Measurements from ENCODE around the gene LRFN2.

Gene LRFN2

GRCh38 chr6:40371621-40372020 lies 215.5 kb downstream of the LRFN2 start:
- H3K27ac ChIP-seq: no peak overlapping the region
- TF ChIP-seq, protein P1, sequence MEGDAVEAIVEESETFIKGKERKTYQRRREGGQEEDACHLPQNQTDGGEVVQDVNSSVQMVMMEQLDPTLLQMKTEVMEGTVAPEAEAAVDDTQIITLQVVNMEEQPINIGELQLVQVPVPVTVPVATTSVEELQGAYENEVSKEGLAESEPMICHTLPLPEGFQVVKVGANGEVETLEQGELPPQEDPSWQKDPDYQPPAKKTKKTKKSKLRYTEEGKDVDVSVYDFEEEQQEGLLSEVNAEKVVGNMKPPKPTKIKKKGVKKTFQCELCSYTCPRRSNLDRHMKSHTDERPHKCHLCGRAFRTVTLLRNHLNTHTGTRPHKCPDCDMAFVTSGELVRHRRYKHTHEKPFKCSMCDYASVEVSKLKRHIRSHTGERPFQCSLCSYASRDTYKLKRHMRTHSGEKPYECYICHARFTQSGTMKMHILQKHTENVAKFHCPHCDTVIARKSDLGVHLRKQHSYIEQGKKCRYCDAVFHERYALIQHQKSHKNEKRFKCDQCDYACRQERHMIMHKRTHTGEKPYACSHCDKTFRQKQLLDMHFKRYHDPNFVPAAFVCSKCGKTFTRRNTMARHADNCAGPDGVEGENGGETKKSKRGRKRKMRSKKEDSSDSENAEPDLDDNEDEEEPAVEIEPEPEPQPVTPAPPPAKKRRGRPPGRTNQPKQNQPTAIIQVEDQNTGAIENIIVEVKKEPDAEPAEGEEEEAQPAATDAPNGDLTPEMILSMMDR (conservative IDR thresholded peaks at IDR 0.05): no peak

DNA sequence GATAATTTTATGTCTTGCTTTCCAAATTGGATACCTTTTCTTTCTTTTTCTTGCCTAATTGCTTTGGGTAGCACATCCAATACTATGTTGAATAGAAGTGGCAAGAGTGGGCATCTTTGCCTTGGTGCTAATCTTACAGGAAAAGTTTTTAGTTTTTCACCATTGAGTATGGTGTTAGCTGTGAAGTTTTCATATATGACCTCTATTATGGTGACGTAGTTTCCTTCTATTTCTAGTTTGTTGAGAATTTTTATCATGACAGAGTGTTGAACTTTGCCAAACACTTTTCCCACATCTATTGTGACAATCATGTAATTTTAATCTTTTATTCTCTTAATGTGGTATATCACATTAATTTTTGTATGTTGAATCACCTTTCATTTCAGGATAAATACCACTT lies 216.1 kb downstream of the LRFN2 start:
- TF ChIP-seq, protein P1 (conservative IDR thresholded peaks at IDR 0.05): no peak
- no peak overlapping the region for H3K27ac ChIP-seq

GRCh38 chr6:40369891-40370290 lies 217.3 kb downstream of the LRFN2 start:
- TF ChIP-seq, protein P1 (conservative IDR thresholded peaks at IDR 0.05): no peak
- H3K27ac ChIP-seq: no peak overlapping the region

DNA sequence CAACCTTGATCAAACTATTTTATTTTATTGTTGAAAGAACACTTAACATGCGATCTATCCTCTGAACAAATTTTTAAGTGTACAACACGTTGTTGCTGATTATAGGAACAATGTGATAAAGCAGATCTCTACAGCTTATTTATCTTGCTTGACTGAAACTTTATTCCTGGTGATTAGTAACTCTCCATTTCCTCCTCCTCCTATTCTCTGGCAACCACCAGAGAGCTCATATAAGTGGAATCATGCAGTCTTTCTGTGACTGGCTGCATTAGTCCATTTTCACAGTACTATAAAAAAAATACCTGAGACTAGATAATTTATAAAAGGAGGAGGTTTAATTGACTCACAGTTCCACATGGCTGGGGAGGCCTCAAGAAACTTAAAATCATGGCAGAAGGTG lies 218.1 kb downstream of the LRFN2 start:
- peak overlapping the region; percentile 26; the same call in 1 of the 2 replicates for H3K27ac ChIP-seq
- TF ChIP-seq, protein P1 (conservative IDR thresholded peaks at IDR 0.05): no peak

- no peak overlapping the region for H3K27ac ChIP-seq
- TF ChIP-seq, protein P1 (conservative IDR thresholded peaks at IDR 0.05): no peak
These were observed 224.3 kb downstream of the LRFN2 start for GRCh38 chr6:40362859-40363258.

DNA sequence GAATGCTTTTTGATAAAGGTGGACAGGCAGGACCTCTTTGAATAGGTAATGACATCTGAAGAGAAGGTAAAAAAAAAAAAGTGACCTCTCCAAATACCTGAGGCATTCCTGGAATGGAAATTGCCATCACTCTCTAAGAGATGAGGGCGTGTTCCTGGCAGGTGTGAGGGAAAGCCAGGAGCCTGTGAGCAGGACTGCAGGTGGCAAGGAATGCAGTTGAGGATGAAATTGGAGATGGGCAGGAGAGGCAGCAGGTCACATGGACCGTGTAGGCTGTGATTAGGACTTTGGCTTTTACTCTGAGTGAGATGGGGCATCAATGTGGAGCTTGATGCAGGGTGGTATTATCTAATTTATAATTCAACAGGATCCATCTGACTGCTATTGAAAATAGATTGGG lies 227.4 kb downstream of the LRFN2 start:
- TF ChIP-seq, protein P1 (conservative IDR thresholded peaks at IDR 0.05): no peak
- no peak overlapping the region for H3K27ac ChIP-seq

GRCh38 chr6:40358473-40359460 lies 228.4 kb downstream of the LRFN2 start:
- no peak overlapping the region for H3K27ac ChIP-seq
- TF ChIP-seq, protein P1 (conservative IDR thresholded peaks at IDR 0.05): no peak
